Activated effector memory CD4-positive, alpha-beta T cell treated with anti-CD3 and anti-CD28 coated beads, Interleukin-2, amount 50 U/mL, for 16 hours (primary cell): ENCODE measurements around the gene MED26.
"Not testable (repeated sequence)": the region's sequence is repeated elsewhere in the genome, so short reads cannot be mapped to it uniquely, and the experiment has no call there.

Experiments
- DNase-seq: peaks from one replicate; pipeline ENCODE4 v3.0.0-alpha.2; 2020

MED26 gene, protein sequence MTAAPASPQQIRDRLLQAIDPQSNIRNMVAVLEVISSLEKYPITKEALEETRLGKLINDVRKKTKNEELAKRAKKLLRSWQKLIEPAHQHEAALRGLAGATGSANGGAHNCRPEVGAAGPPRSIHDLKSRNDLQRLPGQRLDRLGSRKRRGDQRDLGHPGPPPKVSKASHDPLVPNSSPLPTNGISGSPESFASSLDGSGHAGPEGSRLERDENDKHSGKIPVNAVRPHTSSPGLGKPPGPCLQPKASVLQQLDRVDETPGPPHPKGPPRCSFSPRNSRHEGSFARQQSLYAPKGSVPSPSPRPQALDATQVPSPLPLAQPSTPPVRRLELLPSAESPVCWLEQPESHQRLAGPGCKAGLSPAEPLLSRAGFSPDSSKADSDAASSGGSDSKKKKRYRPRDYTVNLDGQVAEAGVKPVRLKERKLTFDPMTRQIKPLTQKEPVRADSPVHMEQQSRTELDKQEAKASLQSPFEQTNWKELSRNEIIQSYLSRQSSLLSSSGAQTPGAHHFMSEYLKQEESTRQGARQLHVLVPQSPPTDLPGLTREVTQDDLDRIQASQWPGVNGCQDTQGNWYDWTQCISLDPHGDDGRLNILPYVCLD

DNA sequence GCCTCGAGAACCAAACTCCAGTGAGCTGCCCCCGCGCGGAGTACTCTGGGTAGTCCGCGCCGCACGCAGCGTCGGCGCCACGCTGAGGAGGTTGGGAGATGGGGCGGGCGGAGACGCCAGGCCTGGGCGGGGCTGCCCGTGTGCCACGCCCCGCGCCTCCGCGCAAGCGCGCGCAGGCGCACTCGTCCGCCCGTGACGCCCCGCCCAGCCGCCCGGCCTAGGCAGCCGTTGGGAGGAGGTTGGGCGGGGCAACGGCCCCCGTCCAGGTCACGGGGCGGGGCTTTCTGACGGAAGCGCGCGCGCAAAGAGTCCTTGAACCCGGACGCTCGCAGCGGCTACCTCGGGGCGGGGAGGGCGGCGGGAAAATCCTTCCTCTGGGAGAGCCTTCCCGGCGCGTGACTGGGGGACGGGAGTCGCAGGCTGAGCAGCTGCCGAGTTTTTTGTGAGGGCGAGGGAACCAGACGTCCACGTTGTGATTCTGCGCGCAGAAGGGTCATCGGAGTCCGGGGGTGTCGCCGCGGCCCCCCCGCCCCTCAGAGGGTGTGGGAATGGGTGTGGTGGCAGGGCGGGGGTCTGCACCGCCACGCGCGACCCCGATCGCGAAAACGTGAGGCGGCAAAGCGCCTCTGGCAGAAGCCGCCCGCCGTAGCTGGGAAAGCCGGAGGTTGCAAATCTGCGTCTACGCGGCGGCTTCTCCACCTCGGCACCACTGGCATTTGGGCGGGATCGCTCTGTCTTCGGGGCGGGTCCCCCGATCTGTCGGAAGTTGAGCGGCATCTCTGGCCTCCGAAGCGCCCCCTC, at the start of gene MED26:
Gene MED26, minus strand, starts transcription at position 22 of the 801 bp plus-strand sequence. CDS start 261 bp downstream, outside the sequence.
- DNase-seq = peak; percentile 98

DNA sequence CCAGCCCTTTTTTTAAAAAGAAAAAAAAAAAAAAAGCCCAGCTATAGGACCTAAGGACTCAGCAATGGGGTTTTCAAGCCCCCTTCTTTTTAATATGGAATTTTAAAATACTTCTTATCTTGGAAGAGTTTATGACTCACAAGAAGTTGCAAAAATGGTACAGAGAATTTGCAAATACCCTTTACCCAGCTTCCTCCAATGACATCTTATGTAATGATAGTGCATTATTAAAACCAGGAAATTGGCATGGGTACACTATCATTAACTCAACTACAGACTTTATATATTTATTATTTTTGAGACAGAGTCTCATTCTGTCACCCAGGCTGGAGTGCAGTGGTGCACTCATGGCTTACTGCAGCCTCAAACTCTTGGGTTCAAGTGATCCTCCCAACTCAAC, 49.1 kb upstream of the MED26 start:
- no peak for DNase-seq

DNA sequence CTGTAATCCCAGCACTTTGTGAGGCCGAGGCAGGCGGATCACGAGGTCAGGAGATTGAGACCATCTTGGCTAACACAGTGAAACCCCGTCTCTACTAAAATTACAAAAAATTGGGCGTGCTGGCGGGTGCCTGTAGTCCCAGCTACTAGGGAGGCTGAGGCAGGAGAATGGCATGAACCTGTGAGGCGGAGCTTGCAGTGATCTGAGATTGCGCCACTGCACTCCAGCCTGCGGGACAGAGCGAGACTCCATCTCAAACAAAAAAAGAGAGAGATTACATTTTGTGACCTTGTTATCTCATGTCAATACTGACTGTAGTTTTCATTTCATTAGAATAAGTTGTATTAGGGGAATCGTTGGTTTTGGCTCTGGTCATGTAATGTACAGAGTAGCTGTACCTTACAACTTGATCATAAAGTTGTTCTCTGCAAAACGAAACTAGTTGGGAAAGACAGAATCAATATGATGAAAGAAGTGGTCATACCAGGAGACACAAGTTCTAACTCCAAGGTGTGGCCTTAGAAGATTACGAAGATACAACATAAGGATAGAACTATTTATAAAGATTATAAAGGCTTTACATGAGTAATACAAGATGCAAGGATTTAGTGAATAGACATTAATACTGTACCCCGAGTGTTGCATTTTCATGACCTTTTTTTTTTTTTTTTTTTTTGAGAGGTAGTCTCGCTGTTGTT, 48.2 kb upstream of the MED26 start:
- no peak for DNase-seq

DNA sequence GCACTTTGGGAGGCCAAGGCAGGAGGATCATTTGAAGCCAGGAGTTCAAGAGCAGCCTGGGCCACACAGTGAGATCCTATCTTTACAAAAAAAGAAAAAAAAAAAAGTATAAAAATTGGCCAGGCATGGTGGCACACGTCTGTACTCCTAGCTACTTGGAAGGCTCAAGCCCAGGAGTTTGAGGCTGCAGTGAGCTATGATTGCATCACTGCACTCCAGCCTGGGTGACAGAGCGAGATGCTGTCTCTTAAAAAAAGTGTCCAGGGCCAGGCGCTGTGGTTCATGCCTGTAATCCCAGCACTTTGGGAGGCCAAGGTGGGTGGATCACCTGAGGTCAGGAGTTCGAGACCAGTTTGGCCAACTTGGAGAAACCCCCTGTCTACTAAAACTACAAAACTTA, 45.8 kb upstream of the MED26 start:
- DNase-seq = not testable (repeated sequence)

DNA sequence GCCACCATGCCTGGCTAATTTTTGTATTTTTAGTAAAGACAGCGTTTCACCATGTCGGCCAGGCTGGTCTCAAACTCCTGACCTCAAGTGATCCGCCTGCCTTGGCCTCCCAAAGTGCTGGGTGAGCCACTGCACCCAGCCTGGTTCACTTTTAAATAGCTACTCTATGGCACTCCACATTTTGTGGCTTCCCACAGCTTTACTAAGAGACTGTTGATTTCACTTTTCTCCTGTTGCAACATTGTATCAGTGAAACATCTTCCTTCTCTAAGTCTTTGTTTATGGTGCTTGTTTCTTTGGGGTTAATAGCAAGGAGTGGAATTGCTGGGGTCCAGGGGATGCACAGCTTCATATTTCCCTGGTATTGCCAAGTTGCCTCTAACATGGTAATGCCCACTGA, 45.2 kb upstream of the MED26 start:
- no peak for DNase-seq

DNA sequence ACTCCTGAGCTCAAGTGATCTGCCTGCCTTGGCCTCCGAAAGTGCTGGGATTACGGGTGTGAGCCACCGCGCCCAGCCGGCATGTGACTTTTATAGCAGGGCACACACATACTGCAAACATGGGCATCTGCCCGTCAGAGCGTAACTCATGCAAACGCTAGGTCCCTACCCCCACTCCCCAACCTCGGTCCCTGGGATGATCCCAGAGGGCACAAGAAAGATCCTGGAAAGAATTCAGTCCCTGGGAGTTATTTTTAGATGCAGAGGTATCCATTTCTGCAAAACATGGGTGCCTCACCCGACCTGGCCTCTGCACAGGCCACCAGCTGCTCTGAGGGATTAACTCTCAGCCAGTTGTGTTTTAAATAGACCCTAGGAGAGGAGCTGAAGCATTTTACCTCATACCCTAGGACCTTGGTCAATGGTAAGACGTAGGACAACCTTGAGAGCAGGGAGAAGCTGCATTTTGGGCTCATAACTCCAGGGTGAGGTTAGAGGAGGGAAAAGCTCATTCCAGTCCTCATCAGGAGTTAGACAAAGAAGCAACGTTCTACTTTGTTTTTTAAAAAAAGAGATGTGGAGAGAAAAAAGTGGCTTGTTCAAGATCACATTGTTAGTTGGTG, 43.8 kb upstream of the MED26 start:
- no peak for DNase-seq

DNA sequence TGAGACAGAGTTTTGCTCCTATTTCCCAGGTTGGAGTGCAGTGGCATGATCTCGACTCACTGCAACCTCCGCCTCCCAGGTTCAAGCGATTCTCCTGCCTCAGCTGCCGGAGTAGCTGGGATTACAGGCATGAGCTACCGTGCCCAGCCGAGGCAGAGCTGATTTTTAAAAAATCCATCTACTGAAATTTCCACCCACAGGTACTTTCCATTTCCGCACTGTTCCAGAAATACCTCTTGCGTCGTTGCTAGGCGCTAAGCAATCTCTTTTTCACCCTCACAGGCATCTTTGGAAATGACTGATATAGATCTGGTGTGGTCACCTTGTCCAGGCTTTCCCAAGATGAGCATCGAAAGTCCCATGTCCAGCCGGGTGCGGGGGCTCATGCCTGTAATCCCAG, 42.3 kb upstream of the MED26 start:
- DNase-seq = no peak

DNA sequence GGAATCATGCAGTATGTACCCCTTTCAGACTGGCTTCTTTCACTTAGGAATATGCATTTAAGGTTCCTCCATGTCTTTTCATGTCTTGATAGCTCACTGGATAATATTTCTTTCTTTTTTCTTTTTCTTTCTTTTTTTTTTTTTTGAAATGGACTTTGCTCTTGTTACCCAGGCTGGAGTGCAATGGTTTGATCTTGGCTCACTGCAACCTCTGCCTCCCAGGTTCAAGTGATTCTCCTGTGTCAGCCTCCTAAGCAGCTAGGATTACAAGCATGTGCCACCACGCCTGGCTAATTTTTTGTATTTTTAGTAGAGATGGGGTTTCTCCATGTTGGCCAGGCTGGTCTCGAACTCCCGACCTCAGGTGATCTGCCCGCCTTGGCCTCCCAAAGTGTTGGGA, 40.7 kb upstream of the MED26 start:
- DNase-seq = not testable (repeated sequence)

DNA sequence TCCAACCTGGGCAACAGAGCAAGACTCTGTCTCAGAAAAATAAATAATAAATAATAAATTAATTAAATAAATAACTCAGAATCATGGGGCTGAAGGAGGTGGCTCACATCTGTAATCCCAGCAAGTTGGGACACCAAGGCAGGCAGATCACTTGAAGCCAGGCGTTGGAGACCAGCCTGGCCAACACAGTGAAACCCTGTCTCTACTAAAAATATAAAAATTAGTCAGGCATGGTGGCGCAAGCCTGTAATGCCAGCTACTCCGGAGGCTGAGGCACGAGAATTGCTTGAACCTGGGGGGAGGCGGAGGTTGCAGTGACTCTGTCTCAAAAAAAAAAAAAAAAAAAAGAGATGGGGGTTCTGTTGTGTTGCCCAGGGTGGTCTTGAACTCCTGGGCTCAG, 40.2 kb upstream of the MED26 start:
- DNase-seq = no peak

DNA sequence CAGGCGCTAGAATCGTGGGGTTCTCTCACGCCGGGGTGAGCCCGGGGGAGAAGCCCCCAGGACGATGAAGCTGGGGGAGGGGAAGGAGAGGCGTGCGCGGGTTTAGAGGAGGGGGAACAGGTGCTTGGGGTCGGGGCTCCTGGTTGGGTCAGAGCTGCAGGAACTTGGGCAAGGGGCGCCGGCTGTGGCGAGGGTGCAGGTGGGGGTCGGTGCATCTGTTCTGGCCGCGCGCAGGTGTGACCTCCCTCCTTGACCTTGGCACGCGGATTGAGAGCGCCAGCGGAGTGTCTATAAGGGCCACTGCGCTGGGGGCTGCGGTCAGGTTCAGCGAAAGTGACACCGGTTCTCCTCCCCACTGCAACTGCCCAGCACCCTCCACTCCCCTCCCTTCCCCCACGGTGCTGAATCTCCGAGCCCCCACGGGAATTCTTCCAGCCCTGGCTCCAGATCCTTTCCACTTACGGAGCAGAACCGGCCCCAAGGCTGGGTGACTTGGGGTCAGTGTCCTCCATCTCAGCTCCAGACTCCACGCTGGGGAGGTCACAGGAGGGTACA, 33.6 kb upstream of the MED26 start:
- DNase-seq = peak; percentile 66

DNA sequence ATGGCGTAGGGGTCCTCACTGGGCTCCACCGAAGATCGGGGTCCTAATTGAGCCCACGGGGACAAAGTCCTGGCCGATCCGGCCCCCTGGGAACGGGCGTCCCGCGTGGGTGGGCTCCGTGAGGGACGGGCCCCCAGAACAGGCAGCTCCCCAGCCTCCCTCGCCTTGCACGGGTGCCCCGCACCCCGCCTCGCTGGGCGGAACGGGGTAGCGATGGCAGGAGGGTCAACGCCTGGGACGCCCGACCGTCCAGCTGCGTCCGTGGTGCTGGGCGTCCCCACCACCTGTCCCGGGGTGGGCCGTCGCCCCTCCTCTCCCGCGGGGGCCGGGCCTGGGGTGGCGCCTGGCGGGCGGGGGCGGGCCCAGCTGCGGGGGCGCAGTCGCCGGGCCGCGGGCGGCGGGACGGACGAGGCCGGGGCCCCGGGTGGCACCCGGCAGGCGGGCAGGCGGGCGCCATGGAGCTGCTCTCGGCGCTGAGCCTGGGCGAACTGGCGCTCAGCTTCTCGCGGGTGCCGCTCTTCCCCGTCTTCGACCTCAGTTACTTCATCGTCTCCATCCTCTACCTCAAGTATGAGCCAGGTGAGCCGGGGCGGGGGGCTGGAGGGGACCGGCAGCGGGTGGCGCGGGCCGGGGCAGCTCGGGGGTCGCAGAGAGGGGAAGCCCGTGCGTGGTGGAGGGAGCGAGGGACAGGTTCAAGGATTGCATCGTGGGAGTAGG, 32.9 kb upstream of the MED26 start, which contains the start of gene TMEM38A:
Gene TMEM38A, plus strand, starts transcription at position 377 of the 717 bp plus-strand sequence. Its CDS starts 79 bp downstream, at position 456.
- DNase-seq = peak; percentile 85

DNA sequence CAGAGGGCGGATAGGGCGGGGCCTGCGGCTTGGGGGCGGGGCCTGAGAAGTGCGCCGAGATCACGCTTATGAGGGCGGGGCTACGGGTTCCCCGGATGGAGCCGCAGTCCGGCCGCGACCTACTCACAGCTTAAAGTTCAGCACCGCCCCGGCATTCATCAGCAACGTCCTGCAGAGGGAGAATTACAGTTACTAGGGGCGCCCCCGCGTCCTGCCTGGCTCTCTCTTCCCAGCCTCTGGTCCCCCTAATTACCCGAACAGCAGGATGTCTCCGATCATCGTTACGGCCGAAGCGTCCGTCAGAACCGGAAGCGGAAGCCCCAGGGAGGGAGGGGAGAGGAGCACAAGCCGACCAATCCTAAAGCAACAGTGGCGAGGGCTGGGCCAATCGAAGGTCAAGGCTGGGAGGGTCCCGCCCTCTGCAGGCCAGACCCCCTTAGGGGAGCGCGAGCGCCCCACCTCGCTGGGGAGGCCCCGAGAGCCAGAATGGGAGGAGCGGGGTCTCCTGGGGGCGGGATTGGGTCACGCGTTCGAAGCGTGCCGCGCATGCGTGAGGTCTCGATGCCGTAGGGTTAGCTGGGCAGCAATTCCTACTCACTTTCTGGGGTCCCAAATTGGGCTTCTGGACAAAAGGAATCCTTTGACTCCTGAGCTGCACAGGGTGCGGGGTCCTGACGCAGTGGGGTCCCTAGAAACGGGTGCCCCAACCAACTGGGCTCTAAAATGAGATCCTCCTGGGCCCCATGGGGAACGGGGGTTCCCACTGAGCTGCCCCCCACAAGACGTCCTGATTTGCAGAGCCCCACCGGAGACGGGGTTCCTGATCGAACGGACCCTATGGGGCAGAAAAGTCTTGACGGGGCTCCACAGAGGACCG, 32.1 kb upstream of the MED26 start, which contains the start of gene SMIM7:
Gene SMIM7, minus strand, starts transcription at position 313 of the 877 bp plus-strand sequence. Its CDS starts 34 bp downstream, at position 279.
- peak; percentile 99 for DNase-seq

DNA sequence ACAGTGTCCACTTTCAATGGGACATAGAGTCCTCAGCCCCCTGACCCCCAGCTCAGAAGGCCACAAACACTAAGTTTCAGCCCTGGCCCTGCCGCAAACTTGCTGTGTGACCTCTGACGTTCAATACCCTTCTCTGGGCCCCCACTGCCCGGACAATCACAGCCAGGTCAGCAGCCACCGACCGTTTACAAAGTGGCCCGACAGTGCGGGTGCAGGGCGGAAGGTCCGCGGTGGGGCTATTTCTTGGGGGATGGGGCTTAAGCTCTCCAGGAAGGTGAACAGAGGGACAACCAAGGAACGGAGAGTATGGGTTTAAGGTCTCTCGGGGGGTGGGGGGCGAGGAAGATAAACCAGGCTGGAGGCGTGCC, 31.4 kb upstream of the MED26 start:
- DNase-seq = no peak

DNA sequence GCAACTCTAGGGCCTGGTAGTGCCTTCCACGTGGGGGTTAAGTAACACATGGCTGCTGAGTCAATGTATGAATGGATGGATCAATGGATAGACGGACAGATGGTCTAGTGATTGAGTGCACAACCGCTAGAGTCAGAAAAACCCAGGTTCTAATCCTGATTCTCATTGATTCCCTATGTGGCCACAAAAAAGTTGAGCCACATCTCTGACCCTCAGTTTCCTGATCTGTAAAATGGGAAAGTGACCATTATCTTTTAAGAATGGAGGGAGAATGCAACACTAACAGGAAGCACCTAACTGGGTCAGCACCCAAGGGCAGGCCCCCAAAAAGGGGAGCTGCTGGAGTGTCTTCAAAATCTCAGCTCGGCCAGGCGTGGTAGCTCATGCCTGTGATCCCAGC, 29.4 kb upstream of the MED26 start:
- DNase-seq = no peak

DNA sequence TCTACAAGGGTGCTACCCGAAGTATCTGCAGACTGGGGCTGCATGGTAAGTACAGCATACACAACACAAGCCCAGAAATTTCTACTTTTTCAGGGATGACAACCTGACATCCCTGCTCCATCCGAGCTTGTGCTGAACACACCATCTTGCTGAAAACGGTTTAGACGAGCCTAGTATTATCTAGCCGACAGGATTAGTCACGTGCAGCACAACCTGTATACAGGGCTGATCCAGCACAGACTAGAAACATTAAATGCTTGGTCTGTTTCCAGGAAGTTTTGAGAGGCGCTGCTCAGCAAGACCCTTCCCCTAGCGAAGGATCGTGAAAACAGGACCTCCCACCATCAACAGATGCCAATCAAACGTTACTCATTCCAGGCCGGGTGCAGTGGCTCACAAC, 27.7 kb upstream of the MED26 start:
- DNase-seq = no peak

DNA sequence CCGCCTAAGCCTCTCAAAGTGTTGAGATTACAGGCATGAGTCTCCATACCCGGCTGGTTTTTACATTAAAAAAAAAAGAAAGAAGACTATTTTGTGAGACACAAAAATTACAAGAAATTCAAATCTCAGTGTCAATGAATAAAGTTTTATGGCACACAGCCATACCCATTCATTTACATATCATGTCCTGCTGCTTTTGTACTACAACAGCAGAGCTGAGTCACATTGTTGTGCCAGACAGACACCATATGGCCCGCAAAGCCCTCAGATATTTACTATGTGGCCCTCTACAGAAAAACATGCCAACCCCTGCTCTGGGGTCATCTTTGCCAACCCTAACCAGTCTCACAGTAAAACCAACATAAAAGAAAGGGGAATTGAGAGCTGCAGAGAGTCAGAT, 26.6 kb upstream of the MED26 start:
- no peak for DNase-seq

DNA sequence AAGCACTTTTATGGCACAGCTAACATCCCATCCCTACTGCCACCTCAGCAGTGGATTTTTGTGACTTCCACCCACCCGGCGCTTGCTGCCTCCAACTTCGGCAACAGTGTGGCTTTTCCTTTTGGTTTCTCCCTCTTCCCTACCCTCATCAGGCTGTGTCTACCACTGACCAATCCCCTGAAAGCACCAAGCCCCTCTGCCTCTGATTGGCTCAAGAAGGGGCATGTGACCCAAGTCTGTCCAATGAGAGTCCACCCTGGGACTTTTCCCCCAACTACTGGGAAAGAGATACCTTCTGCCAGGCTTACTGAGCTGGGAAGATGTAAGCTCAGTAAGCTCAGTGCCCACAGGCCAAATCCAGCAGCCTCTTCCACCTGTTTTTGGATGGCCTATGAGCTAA, 26.1 kb upstream of the MED26 start:
- no peak for DNase-seq

DNA sequence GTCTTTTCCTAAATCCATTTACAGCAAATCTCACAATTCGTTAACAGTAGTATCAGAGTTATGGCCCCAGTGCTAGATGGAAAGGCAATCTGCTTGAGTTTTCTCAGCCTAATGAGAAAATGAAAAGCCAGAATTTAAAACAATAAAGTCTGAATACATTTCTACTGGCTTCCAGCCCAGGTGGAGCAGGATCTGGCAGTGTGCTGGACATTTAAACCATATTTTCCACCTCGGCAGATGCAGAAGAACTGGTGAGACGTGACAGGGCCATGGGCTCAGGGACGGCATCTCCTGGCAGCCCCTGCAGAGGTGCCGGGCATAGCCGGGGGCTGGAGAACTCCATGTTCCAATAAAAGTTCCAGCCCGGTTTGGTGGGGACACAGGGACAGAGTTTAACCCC, 24.9 kb upstream of the MED26 start:
- DNase-seq = no peak

DNA sequence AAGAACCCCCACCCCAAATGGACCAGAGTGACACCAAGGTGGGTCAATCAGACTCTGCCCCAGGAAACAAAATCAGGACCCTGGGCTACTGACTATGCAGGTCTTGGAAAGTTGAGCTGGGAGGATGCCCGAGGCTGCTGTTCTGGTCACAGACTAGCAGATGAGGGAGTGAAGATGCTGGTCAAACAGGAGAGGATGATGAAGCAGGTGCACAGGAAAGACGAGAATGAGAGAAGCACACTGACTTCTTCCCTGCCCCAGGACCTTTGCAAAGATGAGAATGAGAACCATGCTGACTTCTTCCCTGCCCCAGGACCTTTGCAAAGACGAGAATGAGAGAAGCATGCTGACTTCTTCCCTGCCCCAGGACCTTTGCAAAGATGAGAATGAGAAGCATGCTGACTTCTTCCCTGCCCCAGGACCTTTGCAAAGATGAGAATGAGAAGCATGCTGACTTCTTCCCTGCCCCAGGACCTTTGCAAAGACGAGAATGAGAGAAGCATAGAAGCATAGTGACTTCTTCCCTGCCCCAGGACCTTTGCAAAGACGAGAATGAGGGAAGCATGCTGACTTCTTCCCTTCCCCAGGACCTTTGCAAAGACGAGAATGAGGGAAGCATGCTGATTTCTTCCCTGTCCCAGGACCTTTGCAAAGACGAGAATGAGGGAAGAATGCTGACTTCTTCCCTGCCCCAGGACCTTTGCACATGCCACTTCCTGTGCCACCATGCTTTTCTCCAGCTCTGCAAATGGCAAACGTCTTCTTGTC, 23.6 kb upstream of the MED26 start:
- not testable (repeated sequence) for DNase-seq

DNA sequence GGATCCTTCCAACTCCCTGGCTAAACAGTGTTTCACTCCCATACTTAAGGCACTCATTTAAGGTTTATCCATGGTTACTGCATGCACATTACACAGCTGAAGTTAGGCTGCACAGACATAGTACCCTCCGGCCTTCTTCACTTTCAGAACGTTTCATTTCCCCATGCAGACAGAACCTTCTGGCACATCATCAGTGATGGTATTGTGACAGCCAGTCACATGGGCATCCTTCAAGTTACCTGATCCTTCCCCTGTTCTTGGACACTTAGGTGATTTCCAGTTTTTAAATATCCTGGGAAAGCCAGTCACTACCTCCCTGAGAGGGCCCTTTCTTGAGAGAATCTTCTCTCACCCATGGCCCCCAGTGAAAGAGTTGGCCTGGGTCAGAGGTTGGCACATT, 22.8 kb upstream of the MED26 start:
- no peak for DNase-seq
